DND-41 (cell line): Measurements from ENCODE around the gene TRIP10.

ENCODE experiments used
- ATAC-seq: fragments of 200-7000 bp; cut with Tn5 transposase; 3 replicates; pipeline ENCODE4 v1.9.1; 2021; ENCODE audit warnings: low read depth; ENCODE audit not compliant: insufficient read depth
- DNase-seq: peaks from one replicate; pipeline ENCODE4 v3.0.0-alpha.2; 2020
- H2AFZ ChIP-seq: 2 replicates; pipeline ENCODE4 v1.6.0; 2012; ENCODE audit warnings: low read depth, low read length
- H3K27ac ChIP-seq: 2 replicates; pipeline ENCODE4 v1.5.1; 2012; ENCODE audit warnings: low read length, inconsistent platforms
- H3K27me3 ChIP-seq: fragments of 200-600 bp; sonication (generic); 2 replicates; pipeline ENCODE4 v1.6.0; 2012; ENCODE audit warnings: low read length, mild to moderate bottlenecking, inconsistent platforms; ENCODE audit not compliant: insufficient read depth, poor library complexity
- H3K36me3 ChIP-seq: 2 replicates; pipeline ENCODE4 v1.5.1; 2012; ENCODE audit warnings: low read length, inconsistent platforms; ENCODE audit not compliant: insufficient read depth
- H3K4me1 ChIP-seq: 2 replicates; pipeline ENCODE4 v1.5.1; 2012; ENCODE audit warnings: mild to moderate bottlenecking, low read length; ENCODE audit not compliant: insufficient read depth
- H3K4me2 ChIP-seq: 2 replicates; pipeline ENCODE4 v1.6.0; 2012; ENCODE audit warnings: mild to moderate bottlenecking, moderate library complexity, low read length, inconsistent platforms; ENCODE audit not compliant: insufficient read depth
- H3K4me3 ChIP-seq, 2 experiments: fragments of 200-600 bp in 1 of 2; shearing (Covaris generic) in 1 of 2; 2 replicates each; pipeline ENCODE4 v1.5.1; 2012 to 2016; ENCODE audit warnings: inconsistent platforms in 2 of 2, low read length in 2 of 2, mild to moderate bottlenecking in 2 of 2, low read depth in 1 of 2, moderate library complexity in 1 of 2
- H3K79me2 ChIP-seq: 2 replicates; pipeline ENCODE4 v1.6.0; 2012; ENCODE audit warnings: low read length, inconsistent platforms; ENCODE audit not compliant: insufficient read depth
- H3K9ac ChIP-seq: 2 replicates; pipeline ENCODE4 v1.6.0; 2012; ENCODE audit warnings: low read depth, mild to moderate bottlenecking, inconsistent platforms, low read length, moderate library complexity
- H3K9me3 ChIP-seq: 2 replicates; pipeline ENCODE4 v1.5.1; 2012; ENCODE audit warnings: low read length, moderate library complexity, mild to moderate bottlenecking, inconsistent platforms; ENCODE audit not compliant: insufficient read depth, severe bottlenecking
- H4K20me1 ChIP-seq: 2 replicates; pipeline ENCODE4 v1.6.0; 2012; ENCODE audit warnings: low read length; ENCODE audit not compliant: insufficient read depth
- EZH2 ChIP-seq: IDR thresholded peaks from 3 replicates; pipeline ENCODE4 v1.6.1; 2012; ENCODE audit warnings: borderline replicate concordance, low read depth, mild to moderate bottlenecking, moderate library complexity, low read length, inconsistent platforms; ENCODE audit not compliant: severe bottlenecking
- TF ChIP-seq, protein P1 (sequence below): IDR thresholded peaks from 2 replicates; pipeline ENCODE4 v1.5.1; 2012; ENCODE audit warnings: borderline replicate concordance, low read length, moderate library complexity, mild to moderate bottlenecking; ENCODE audit not compliant: poor library complexity, severe bottlenecking; ENCODE audit errors: extremely low read depth

Gene TRIP10

DNA sequence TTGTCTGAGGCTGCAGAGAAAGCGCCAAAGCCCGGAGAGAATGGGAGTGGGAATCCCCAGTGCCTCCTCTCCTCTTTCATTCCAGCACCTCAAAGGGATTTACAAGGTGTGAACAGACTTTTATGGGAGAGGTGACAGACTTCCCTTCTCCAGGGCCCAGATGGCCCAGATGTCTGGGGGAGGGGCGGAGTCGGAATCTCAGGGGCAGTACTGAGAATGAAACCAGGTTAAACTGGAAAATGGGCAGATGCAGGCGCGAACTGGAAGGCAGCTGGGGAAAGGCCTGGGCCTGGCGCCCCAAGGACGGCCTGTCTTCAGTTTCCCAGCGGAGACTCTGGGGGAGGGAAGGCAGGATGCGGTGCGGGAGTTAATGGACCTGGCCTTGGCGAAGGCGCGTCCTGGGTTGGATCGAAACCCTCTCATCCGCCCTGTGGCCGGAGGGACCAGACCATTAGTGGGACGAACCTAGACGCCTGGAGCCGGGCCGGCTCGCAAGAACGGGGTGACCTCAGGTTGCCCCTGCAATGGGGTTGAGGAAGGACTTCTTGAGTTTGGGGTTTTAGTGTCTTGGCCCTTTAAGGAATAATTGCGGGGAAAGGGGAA, 592 bp upstream of the TRIP10 start:
- Histone ChIP-seq H3K79me2 (peaks cover 27% of the 10 kb centered on the region), H4K20me1 (peaks cover 3% of the 10 kb centered on the region; the same call in 1 of the 2 replicates), H3K4me3 (peak overlapping the region; percentile 12 to 61; a peak in 3 of 4 replicates), H3K36me3 (peaks cover 13% of the 10 kb centered on the region), H3K27me3 (no peaks in the 10 kb centered on the region), H3K27ac (peak overlapping the region; percentile 87), H3K9me3 (no peaks in the 10 kb centered on the region), H2AFZ (peak overlapping the region; percentile 82), H3K9ac (peak overlapping the region; percentile 57), H3K4me1 (peaks cover 54% of the 10 kb centered on the region), H3K4me2 (peak overlapping the region; percentile 73)
- TF ChIP-seq EZH2: no peak
- TF ChIP-seq, protein P1, sequence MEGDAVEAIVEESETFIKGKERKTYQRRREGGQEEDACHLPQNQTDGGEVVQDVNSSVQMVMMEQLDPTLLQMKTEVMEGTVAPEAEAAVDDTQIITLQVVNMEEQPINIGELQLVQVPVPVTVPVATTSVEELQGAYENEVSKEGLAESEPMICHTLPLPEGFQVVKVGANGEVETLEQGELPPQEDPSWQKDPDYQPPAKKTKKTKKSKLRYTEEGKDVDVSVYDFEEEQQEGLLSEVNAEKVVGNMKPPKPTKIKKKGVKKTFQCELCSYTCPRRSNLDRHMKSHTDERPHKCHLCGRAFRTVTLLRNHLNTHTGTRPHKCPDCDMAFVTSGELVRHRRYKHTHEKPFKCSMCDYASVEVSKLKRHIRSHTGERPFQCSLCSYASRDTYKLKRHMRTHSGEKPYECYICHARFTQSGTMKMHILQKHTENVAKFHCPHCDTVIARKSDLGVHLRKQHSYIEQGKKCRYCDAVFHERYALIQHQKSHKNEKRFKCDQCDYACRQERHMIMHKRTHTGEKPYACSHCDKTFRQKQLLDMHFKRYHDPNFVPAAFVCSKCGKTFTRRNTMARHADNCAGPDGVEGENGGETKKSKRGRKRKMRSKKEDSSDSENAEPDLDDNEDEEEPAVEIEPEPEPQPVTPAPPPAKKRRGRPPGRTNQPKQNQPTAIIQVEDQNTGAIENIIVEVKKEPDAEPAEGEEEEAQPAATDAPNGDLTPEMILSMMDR: no peak
- no peak for DNase-seq
- ATAC-seq: no peak

DNA sequence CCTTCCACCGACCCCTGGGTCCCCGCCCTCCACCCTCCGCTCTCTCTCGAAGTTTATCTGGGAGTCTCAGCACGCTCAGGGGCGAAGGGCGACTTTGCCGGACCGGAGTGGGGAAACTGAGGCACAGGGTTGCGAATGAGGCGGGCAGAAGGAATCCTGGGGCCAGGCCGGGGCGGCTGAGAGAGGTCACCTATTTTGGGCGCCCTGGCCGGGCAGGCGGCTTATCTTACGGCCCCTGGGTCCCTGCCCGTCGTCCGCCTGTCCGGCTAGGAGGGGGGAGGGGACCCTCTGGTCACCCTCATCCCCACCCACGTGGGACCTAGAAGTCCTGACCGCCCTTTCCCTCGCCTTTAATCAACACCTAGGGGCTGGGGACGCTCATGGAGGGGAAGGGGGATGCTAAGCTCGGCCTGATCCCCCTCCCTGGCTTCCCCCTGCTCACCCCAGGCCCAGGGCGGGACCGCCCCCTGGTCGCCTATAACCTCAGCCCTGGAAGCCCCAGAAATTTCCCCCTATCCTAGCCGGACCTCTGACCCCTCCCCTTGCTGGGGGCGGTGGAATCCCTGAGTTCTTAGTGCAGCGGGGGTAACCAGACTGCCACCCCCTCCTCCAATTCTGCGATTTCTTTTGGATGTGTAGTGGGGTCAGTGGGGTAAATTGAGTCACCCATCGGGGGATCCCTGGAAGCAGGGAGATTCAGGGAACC, 556 bp downstream of the TRIP10 start:
- DNase-seq (no peak), ATAC-seq (0 out of 3 replicates have a peak, but pooled peaks have one; percentile 0)
- peaks cover 3% of the 10 kb centered on the region; the same call in 1 of the 2 replicates for H4K20me1 ChIP-seq
- H3K27ac ChIP-seq: peak overlapping the region; percentile 59
- peak overlapping the region; percentile 55 to 68 for H3K4me3 ChIP-seq
- H3K27me3 ChIP-seq: no peaks in the 10 kb centered on the region
- no peaks in the 10 kb centered on the region for H3K9me3 ChIP-seq
- TF ChIP-seq, protein P1: no peak
- TF ChIP-seq EZH2: no peak
- H3K9ac ChIP-seq: peak overlapping the region; percentile 71
- peaks cover 21% of the 10 kb centered on the region for H3K36me3 ChIP-seq
- peaks cover 27% of the 10 kb centered on the region for H3K79me2 ChIP-seq
- peak overlapping the region; percentile 69 for H2AFZ ChIP-seq
- peaks cover 54% of the 10 kb centered on the region for H3K4me1 ChIP-seq
- peak overlapping the region; percentile 88 for H3K4me2 ChIP-seq

DNA sequence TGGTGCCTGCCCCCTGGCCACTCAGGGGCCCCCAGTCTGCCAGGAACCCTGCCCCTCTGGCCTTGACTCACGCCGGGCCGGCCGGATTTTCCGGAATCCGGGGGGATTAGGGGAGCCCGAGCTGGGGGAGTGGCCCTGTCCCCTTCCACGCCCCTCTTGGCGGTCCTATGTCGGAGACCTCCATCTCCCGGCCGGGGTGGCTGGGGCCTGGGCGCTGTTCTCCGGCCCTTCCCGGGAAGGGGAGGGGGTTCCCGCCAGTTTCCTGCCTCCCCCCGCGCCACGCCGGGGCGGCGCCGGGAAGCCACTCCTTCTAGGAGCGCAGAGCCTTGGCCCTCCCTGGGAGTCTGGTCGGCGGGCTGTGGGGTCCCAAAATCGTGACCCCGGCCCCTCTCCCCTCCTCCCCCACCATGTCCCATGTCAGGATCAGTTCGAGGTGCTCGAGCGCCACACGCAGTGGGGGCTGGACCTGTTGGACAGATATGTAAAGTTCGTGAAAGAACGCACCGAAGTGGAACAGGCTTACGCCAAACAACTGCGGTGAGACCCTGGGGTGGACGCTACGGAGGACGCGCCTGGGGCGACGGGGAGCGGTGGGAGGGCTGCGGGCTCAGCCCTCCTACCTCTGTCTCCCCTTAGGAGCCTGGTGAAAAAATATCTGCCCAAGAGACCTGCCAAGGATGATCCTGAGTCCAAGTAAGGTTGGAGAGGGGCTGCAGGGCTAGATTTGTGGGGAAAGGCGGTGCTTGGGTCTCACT, 1.3 kb downstream of the TRIP10 start:
- peak overlapping the region; percentile 71 for H3K9ac ChIP-seq
- H3K9me3 ChIP-seq: no peaks in the 10 kb centered on the region
- DNase-seq: no peak
- peaks cover 21% of the 10 kb centered on the region for H3K79me2 ChIP-seq
- TF ChIP-seq, protein P1: no peak
- no peak for TF ChIP-seq EZH2
- peaks cover 26% of the 10 kb centered on the region for H3K36me3 ChIP-seq
- no peaks in the 10 kb centered on the region for H3K27me3 ChIP-seq
- H3K4me2 ChIP-seq: peak overlapping the region; percentile 88
- peak overlapping the region; percentile 59; the same call in 1 of the 2 replicates for H3K27ac ChIP-seq
- no peak for ATAC-seq
- peak overlapping the region; percentile 69; the same call in 1 of the 2 replicates for H2AFZ ChIP-seq
- peak overlapping the region; percentile 55 to 68 for H3K4me3 ChIP-seq
- H4K20me1 ChIP-seq: peaks cover 2% of the 10 kb centered on the region; the same call in 1 of the 2 replicates
- peaks cover 47% of the 10 kb centered on the region for H3K4me1 ChIP-seq
